HEK293 (cell line): ENCODE results near the gene DOK6.

ENCODE experiments used
- CTCF ChIP-seq: fragments of 450-650 bp; formaldehyde crosslinking; IDR thresholded peaks from 2 replicates; pipeline ENCODE4 v1.5.1; 2016; ENCODE audit warnings: missing biosample characterization, missing genetic modification characterization
- KLF16 ChIP-seq: fragments of 450-650 bp; formaldehyde crosslinking; IDR thresholded peaks from 2 replicates; pipeline ENCODE4 v1.5.1; 2017; ENCODE audit warnings: missing biosample characterization, missing genetic modification characterization
- REST ChIP-seq: fragments of 450-650 bp; formaldehyde crosslinking; IDR thresholded peaks from 2 replicates; pipeline ENCODE4 v1.5.1; 2016; ENCODE audit warnings: missing biosample characterization, missing genetic modification characterization
- SALL2 ChIP-seq: fragments of 450-650 bp; formaldehyde crosslinking; IDR thresholded peaks from 2 replicates; pipeline ENCODE4 v1.5.0; 2017; ENCODE audit warnings: missing biosample characterization, mild to moderate bottlenecking, missing genetic modification characterization, borderline replicate concordance
- YY1 ChIP-seq: fragments of 450-650 bp; formaldehyde crosslinking; IDR thresholded peaks from 2 replicates; pipeline ENCODE4 v1.5.1; 2018; ENCODE audit warnings: missing biosample characterization, missing genetic modification characterization
- ZNF140 ChIP-seq: fragments of 450-650 bp; formaldehyde crosslinking; IDR thresholded peaks from 2 replicates; pipeline ENCODE4 v1.5.1; 2016; ENCODE audit warnings: missing biosample characterization, missing genetic modification characterization
- ZNF155 ChIP-seq: fragments of 450-650 bp; formaldehyde crosslinking; IDR thresholded peaks from 2 replicates; pipeline ENCODE4 v1.5.1; 2016; ENCODE audit warnings: missing biosample characterization, missing genetic modification characterization
- ZNF280D ChIP-seq: fragments of 450-650 bp; formaldehyde crosslinking; IDR thresholded peaks from 2 replicates; pipeline ENCODE4 v1.5.1; 2016; ENCODE audit warnings: missing biosample characterization, missing genetic modification characterization
- ZNF423 ChIP-seq: fragments of 450-650 bp; formaldehyde crosslinking; IDR thresholded peaks from 2 replicates; pipeline ENCODE4 v1.5.1; 2016; ENCODE audit warnings: missing biosample characterization, missing genetic modification characterization
- ZNF658 ChIP-seq: fragments of 450-650 bp; formaldehyde crosslinking; IDR thresholded peaks from 2 replicates; pipeline ENCODE4; 2016; ENCODE audit warnings: missing biosample characterization, missing genetic modification characterization
- ZSCAN18 ChIP-seq: fragments of 450-650 bp; formaldehyde crosslinking; IDR thresholded peaks from 2 replicates; pipeline ENCODE4 v1.5.1; 2016; ENCODE audit warnings: missing biosample characterization, missing genetic modification characterization
- ZSCAN23 ChIP-seq: fragments of 450-650 bp; formaldehyde crosslinking; IDR thresholded peaks from 2 replicates; pipeline ENCODE4 v1.5.1; 2016; ENCODE audit warnings: missing biosample characterization, missing genetic modification characterization

- TF ChIP-seq ZSCAN18 (tag by site-specific recombination) (no peak), REST (no peak), CTCF (no peak), ZNF423 (no peak), ZNF155 (no peak), SALL2 (tag by site-specific recombination) (no peak), ZNF658 (tag by site-specific recombination) (no peak), KLF16 (tag by site-specific recombination) (no peak), ZSCAN23 (tag by site-specific recombination) (no peak), YY1 (no peak), ZNF140 (tag by site-specific recombination) (no peak), ZNF280D (tag by site-specific recombination) (no peak)
Observed at GRCh38 chr18:69804776-69805501, 404.3 kb downstream of the DOK6 start.
